Occipital lobe (tissue), 2 donors: Measurements from ENCODE around the gene MST1. TPM values are rescaled to one million over a fixed set of nuclear protein-coding genes. Genes with fewer than 3 reads are reported as not detected.

ENCODE experiments used
- DNase-seq: peaks from one replicate; lab custom pipeline; 2025; lab: John Stamatoyannopoulos, UW
- total RNA-seq: library from RNA; depleted of rRNA; stranded (reverse); fragments of >200 nt; gene quantifications from one replicate; pipeline ENCODE4 v1.2.3, GENCODE V29; 2014

The MST1 gene
- 7.5 TPM for total RNA-seq

GRCh38 chr3:49689046-49689907 lies at the start of gene MST1, which contains the start of gene RNF123:
Gene MST1 (minus strand): TSS chr3:49689474. CDS start chr3:49688691, 783 bp downstream.
Gene RNF123 (plus strand): TSS chr3:49689557. CDS start chr3:49691166, 1,609 bp downstream.
- no peak for DNase-seq

- DNase-seq = no peak
Observed at GRCh38 chr3:49738067-49738713, 48.9 kb upstream of the MST1 start.

GRCh38 chr3:49734752-49735151 lies 45.5 kb upstream of the MST1 start:
- DNase-seq = no peak

- DNase-seq = no peak
Observed at GRCh38 chr3:49733551-49733950, 44.3 kb upstream of the MST1 start.

GRCh38 chr3:49732597-49732996 lies 43.3 kb upstream of the MST1 start:
- no peak for DNase-seq

- DNase-seq = no peak
Observed at GRCh38 chr3:49729966-49730609, 40.8 kb upstream of the MST1 start.

- DNase-seq = no peak
Observed at GRCh38 chr3:49727924-49728361, 38.7 kb upstream of the MST1 start.

GRCh38 chr3:49727154-49727923 lies 38.1 kb upstream of the MST1 start:
- DNase-seq = no peak

- DNase-seq = no peak
Observed at GRCh38 chr3:49725906-49726681, 36.8 kb upstream of the MST1 start.

GRCh38 chr3:49724586-49724985 lies 35.3 kb upstream of the MST1 start:
- DNase-seq = no peak

GRCh38 chr3:49723628-49724551 lies 34.6 kb upstream of the MST1 start, which contains the start of gene GMPPB:
Gene GMPPB (minus strand): TSS chr3:49723951. CDS start chr3:49723726, 225 bp downstream.
- DNase-seq = peak; percentile 92

- DNase-seq = peak; percentile 39
Observed at GRCh38 chr3:49723296-49723627, 34.0 kb upstream of the MST1 start.

GRCh38 chr3:49722896-49723295 lies 33.6 kb upstream of the MST1 start:
- DNase-seq = no peak

GRCh38 chr3:49721896-49722781 lies 32.9 kb upstream of the MST1 start:
- DNase-seq = no peak

GRCh38 chr3:49721596-49721895 lies 32.3 kb upstream of the MST1 start:
- no peak for DNase-seq

- DNase-seq = no peak
Observed at GRCh38 chr3:49720855-49721595, 31.8 kb upstream of the MST1 start.

- DNase-seq = peak; percentile 94
Observed at GRCh38 chr3:49719214-49719884, 30.1 kb upstream of the MST1 start, which contains the start of gene AMIGO3. Gene AMIGO3 (minus strand): TSS chr3:49719684. CDS start chr3:49719465, 219 bp downstream.
